Middle frontal gyrus (tissue), 1 donor: ENCODE results near the gene UTY.

Source experiments
- DNase-seq: peaks from one replicate; pipeline ENCODE4 v3.0.0-alpha.2; 2015; ENCODE audit warnings: low spot score; ENCODE audit errors: extremely low spot score

UTY gene

GRCh38 chrY:13479828-13480227 lies at the start of gene UTY:
Gene UTY, minus strand, starts transcription at chrY:13480033. Its CDS starts 368 bp downstream, at chrY:13479665.
- peak; percentile 80 for DNase-seq

- no peak for DNase-seq
Measured at GRCh38 chrY:13520474-13520873, 40.6 kb upstream of the UTY start.

GRCh38 chrY:13501215-13501614 lies 21.4 kb upstream of the UTY start:
- DNase-seq, result no peak

GRCh38 chrY:13493737-13494136 lies 13.9 kb upstream of the UTY start:
- no peak for DNase-seq

GRCh38 chrY:13492408-13492807 lies 12.6 kb upstream of the UTY start:
- no peak for DNase-seq

- no peak for DNase-seq
Measured at GRCh38 chrY:13488738-13489137, 8.9 kb upstream of the UTY start.

- DNase-seq, result peak; percentile 31
Measured at GRCh38 chrY:13479121-13479711, 617 bp downstream of the UTY start.

GRCh38 chrY:13478126-13478785 lies 1.6 kb downstream of the UTY start:
- no peak for DNase-seq

GRCh38 chrY:13474997-13475396 lies 4.8 kb downstream of the UTY start:
- no peak for DNase-seq

GRCh38 chrY:13451572-13451971 lies 28.3 kb downstream of the UTY start:
- DNase-seq, result no peak

- no peak for DNase-seq
Measured at GRCh38 chrY:13450596-13451130, 29.2 kb downstream of the UTY start.

- DNase-seq, result no peak
Measured at GRCh38 chrY:13445566-13445965, 34.3 kb downstream of the UTY start.

- DNase-seq, result no peak
Measured at GRCh38 chrY:13443146-13443545, 36.7 kb downstream of the UTY start.

GRCh38 chrY:13440811-13441210 lies 39.0 kb downstream of the UTY start:
- no peak for DNase-seq

GRCh38 chrY:13435968-13436937 lies 43.6 kb downstream of the UTY start:
- DNase-seq, result no peak

- DNase-seq, result no peak
Measured at GRCh38 chrY:13435206-13435967, 44.4 kb downstream of the UTY start.

- no peak for DNase-seq
Measured at GRCh38 chrY:13432293-13433025, 47.4 kb downstream of the UTY start.

GRCh38 chrY:13429551-13429950 lies 50.3 kb downstream of the UTY start:
- no peak for DNase-seq

- peak; percentile 3 for DNase-seq
Measured at GRCh38 chrY:13423281-13423732, 56.5 kb downstream of the UTY start.
